ENCODE results near the gene PAPPA. TPM values are rescaled to one million over a fixed set of nuclear protein-coding genes. Genes with fewer than 3 reads are reported as not detected.

PAPPA gene
- total RNA-seq, 1 donor from 2014 or later, result 0.15 TPM

DNA sequence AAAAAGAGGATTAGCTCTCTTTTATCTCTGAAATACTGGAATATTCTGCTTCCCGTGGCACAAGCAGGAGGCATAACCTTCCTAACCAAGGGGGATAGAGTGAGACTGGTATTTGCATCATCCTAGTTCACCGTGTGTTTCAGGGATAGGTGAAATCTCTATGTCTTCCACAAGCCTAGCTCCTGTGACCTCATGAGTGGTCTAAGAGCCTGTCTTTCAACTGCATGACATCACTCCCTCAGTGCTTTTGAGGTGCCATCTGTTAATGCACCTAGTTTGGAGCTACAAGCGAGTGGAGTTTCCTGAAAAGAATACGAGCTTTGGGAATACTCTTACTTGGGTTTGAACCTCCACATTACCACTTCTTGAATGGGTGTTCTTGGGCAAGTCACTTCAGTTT lies 181.8 kb downstream of the PAPPA start:
- peaks cover 47% of the 10 kb centered on the region for H3F3A ChIP-seq (ENCODE audit: low read depth)
- Mint-ChIP-seq H3K36me3 (peaks cover 10% of the 10 kb centered on the region), H3K4me3 (peak overlapping the region; percentile 74), H3K27me3 (ENCODE audit: insufficient read depth, low read depth) (peaks cover 32% of the 10 kb centered on the region), H3K27ac (no peak overlapping the region), H3K9me3 (peaks cover 2% of the 10 kb centered on the region), H3K4me1 (peaks cover 68% of the 10 kb centered on the region)
- TF ChIP-seq EZH2phosphoT487 (IDR thresholded peaks at IDR 0.05), result no peak
- TF ChIP-seq EZH2 (IDR thresholded peaks at IDR 0.05), result no peak
- no peaks in the 10 kb centered on the region for H3K36me3 ChIP-seq
- peaks cover 42% of the 10 kb centered on the region for H4K20me1 ChIP-seq (ENCODE audit: low read depth)
- H3K4me2 ChIP-seq, result peak overlapping the region; percentile 52
- no peak overlapping the region for H2AFZ ChIP-seq (replicated peaks)
- H3K9me3 ChIP-seq (ENCODE audit: low read depth), result no peaks in the 10 kb centered on the region
- H3K27me3 ChIP-seq, result peaks cover 72% of the 10 kb centered on the region
- no peaks in the 10 kb centered on the region for H3K79me2 ChIP-seq (ENCODE audit: low read depth)
- H3K4me1 ChIP-seq, result peaks cover 54% of the 10 kb centered on the region
- no peak overlapping the region for H3K4me3 ChIP-seq
- H3K27ac ChIP-seq, result no peak overlapping the region
- H3K9ac ChIP-seq, result no peak overlapping the region
- no peak for DNase-seq (ENCODE audit: low spot score)

DNA sequence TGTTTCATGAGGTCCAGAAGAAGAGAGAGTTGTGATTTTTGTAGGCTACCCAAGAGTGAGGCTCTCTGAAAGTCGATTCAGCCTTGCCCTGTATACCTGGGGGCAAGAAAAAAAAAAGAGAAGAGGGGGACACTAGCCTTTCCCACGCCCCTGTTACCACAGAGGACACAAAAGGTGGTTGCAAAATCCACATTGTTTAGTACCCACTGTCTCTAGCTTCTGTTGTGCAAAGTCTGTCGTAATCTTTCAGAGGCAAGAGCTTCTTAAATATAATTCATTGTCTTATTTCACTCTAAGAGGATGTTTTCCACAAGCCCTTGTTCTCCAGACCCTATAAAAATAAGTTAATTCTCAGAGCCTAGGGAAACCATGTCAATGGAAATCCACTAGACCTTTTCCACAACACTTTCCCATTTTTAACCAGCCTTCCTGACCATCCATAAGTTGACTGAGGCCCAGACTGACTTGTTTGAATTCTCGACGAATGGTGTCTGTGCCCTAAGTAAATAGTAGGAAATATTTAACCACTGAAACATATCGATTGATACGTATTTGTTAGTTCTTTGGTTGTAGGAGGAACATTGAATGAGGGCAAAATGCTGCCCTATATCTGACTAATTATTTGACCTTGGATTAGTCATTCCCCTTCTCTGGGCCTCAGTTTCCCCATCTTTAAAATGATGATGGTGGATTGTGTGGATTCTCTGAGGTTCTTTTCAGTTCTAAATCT lies 182.7 kb downstream of the PAPPA start:
- Histone ChIP-seq H3K9ac (no peak overlapping the region), H3K27me3 (peaks cover 72% of the 10 kb centered on the region), H3F3A (ENCODE audit: low read depth) (peaks cover 38% of the 10 kb centered on the region), H3K4me2 (no peak overlapping the region), H3K9me3 (ENCODE audit: low read depth) (no peaks in the 10 kb centered on the region), H4K20me1 (ENCODE audit: low read depth) (peaks cover 42% of the 10 kb centered on the region), H3K27ac (no peak overlapping the region), H3K4me1 (peaks cover 46% of the 10 kb centered on the region), H2AFZ (replicated peaks) (no peak overlapping the region), H3K36me3 (no peaks in the 10 kb centered on the region), H3K4me3 (no peak overlapping the region), H3K79me2 (ENCODE audit: low read depth) (no peaks in the 10 kb centered on the region)
- DNase-seq (ENCODE audit: low spot score), result no peak
- Mint-ChIP-seq H3K27me3 (ENCODE audit: insufficient read depth, low read depth) (peaks cover 30% of the 10 kb centered on the region), H3K4me1 (peaks cover 68% of the 10 kb centered on the region), H3K4me3 (peak overlapping the region; percentile 52), H3K36me3 (peaks cover 11% of the 10 kb centered on the region), H3K27ac (no peak overlapping the region), H3K9me3 (peaks cover 2% of the 10 kb centered on the region)
- TF ChIP-seq EZH2 (IDR thresholded peaks at IDR 0.05), result no peak
- TF ChIP-seq, protein P1, sequence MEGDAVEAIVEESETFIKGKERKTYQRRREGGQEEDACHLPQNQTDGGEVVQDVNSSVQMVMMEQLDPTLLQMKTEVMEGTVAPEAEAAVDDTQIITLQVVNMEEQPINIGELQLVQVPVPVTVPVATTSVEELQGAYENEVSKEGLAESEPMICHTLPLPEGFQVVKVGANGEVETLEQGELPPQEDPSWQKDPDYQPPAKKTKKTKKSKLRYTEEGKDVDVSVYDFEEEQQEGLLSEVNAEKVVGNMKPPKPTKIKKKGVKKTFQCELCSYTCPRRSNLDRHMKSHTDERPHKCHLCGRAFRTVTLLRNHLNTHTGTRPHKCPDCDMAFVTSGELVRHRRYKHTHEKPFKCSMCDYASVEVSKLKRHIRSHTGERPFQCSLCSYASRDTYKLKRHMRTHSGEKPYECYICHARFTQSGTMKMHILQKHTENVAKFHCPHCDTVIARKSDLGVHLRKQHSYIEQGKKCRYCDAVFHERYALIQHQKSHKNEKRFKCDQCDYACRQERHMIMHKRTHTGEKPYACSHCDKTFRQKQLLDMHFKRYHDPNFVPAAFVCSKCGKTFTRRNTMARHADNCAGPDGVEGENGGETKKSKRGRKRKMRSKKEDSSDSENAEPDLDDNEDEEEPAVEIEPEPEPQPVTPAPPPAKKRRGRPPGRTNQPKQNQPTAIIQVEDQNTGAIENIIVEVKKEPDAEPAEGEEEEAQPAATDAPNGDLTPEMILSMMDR (IDR thresholded peaks at IDR 0.05), result no peak
- no peak for TF ChIP-seq EZH2phosphoT487 (IDR thresholded peaks at IDR 0.05)

DNA sequence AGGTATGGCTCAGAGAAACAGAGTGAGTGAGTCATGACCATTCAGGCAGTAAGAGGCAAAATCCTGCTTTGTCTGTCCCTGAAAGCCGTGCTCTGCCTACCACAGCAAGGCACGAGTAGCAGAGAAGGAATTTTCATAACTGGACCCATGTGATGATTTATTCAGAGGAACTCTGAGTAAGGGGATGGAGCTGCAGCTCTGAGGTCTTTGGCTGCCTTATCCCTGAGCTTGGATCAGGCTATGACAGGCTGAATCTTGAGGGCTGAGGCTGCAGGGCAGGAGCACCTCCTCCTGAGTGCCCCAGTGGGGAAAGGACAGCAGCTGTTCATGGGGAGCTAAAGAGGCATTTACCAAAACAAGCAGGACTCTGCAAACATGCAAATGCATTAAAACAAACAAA lies 183.4 kb downstream of the PAPPA start:
- Mint-ChIP-seq H3K36me3 (peaks cover 9% of the 10 kb centered on the region), H3K27me3 (ENCODE audit: insufficient read depth, low read depth) (peaks cover 24% of the 10 kb centered on the region), H3K9me3 (peaks cover 2% of the 10 kb centered on the region), H3K4me3 (peak overlapping the region; percentile 9), H3K27ac (peak overlapping the region; percentile 80), H3K4me1 (peaks cover 66% of the 10 kb centered on the region)
- Histone ChIP-seq H3K36me3 (no peaks in the 10 kb centered on the region), H3K4me3 (no peak overlapping the region), H3K79me2 (ENCODE audit: low read depth) (no peaks in the 10 kb centered on the region), H3K4me1 (peaks cover 44% of the 10 kb centered on the region), H3K9me3 (ENCODE audit: low read depth) (no peaks in the 10 kb centered on the region), H3K9ac (no peak overlapping the region), H3K27me3 (peaks cover 71% of the 10 kb centered on the region), H3K4me2 (no peak overlapping the region), H3F3A (ENCODE audit: low read depth) (peaks cover 34% of the 10 kb centered on the region), H4K20me1 (ENCODE audit: low read depth) (peaks cover 42% of the 10 kb centered on the region), H2AFZ (replicated peaks) (no peak overlapping the region), H3K27ac (no peak overlapping the region)
- TF ChIP-seq EZH2phosphoT487 (IDR thresholded peaks at IDR 0.05) (no peak), EZH2 (IDR thresholded peaks at IDR 0.05) (no peak)
- TF ChIP-seq, protein P1 (IDR thresholded peaks at IDR 0.05), result no peak
- no peak for DNase-seq (ENCODE audit: low spot score)

DNA sequence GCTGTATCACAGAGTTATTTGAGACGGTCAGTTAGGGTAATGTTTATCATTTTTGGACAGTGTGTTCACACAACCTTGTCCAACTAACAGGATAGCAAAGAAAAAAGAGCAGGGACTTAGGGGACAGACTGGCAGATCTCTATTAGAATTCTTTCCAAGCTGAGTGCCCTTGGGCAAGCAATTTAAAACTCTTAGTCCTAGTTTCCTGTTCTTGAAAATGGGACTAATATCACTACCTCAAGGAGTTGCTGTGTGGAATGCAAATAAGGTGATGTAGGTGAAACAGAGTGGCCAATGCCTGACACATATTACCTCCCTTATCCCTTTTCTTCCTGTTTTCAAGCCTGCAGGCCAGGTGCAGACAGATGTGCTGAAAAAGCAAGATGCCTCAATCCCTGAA lies 186.7 kb downstream of the PAPPA start:
- Histone ChIP-seq H3K9ac (no peak overlapping the region), H3K27ac (no peak overlapping the region), H2AFZ (replicated peaks) (no peak overlapping the region), H4K20me1 (ENCODE audit: low read depth) (peaks cover 17% of the 10 kb centered on the region), H3K36me3 (no peaks in the 10 kb centered on the region), H3K4me2 (no peak overlapping the region), H3K27me3 (peaks cover 46% of the 10 kb centered on the region), H3K4me3 (no peak overlapping the region), H3K4me1 (peaks cover 32% of the 10 kb centered on the region), H3K79me2 (ENCODE audit: low read depth) (no peaks in the 10 kb centered on the region), H3K9me3 (ENCODE audit: low read depth) (no peaks in the 10 kb centered on the region), H3F3A (ENCODE audit: low read depth) (peaks cover 27% of the 10 kb centered on the region)
- Mint-ChIP-seq H3K9me3 (peaks cover 2% of the 10 kb centered on the region), H3K36me3 (peaks cover 12% of the 10 kb centered on the region), H3K4me1 (peaks cover 47% of the 10 kb centered on the region), H3K4me3 (no peak overlapping the region), H3K27ac (no peak overlapping the region), H3K27me3 (ENCODE audit: insufficient read depth, low read depth) (peaks cover 17% of the 10 kb centered on the region)
- DNase-seq (ENCODE audit: low spot score), result no peak
- TF ChIP-seq EZH2 (IDR thresholded peaks at IDR 0.05), result no peak
- TF ChIP-seq, protein P1 (IDR thresholded peaks at IDR 0.05), result no peak
- TF ChIP-seq EZH2phosphoT487 (IDR thresholded peaks at IDR 0.05), result no peak

All from neural progenitor cell (in vitro differentiated cells).